HG03095 (cell line): ENCODE measurements around the gene RNF14.

ENCODE experiments used
- ATAC-seq: cut with Tn5 transposase; IDR thresholded peaks from one replicate; pipeline ENCODE4 v1.9.1; 2021; ENCODE audit warnings: moderate library complexity; ENCODE audit not compliant: unreplicated experiment

RNF14 gene

DNA sequence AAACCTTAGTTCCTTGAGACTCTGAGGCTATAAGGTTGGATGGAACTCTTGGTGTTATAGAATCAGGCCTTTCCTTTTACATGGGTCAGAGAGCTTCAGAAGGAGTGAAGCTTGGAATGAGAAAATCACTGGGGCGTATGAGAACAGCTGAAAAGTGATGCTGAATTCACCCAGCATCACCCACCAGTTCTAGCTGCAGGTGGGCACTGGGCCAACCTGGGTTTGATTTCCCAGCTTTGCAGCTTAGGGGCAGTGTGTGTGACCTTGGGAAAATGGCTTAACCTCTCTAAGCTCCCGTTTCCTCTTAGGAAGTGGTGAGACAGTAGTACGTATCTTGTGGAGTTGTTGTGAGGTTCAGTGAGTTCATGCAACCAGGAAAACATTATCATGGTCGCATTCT is 21.6 kb upstream of the RNF14 start:
- ATAC-seq: no peak

DNA sequence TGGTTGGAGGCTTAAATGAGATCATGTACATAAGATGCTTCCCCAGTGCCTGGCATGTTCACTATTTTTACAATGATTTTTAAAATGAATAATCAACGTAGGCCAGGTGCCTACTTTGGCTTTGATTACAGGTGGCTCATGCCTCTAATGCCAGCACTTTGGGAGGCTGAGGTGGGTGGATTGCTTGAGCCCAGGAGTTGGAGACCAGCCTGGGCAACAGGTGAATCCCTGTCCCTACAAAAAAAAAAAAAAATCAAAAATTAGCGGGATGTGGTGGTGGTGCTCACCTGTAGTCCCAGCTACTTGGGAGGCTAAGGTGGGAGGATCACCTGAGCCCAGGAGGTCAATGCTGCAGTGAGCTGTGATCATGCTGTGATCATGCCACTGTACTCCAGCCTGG is 20.1 kb upstream of the RNF14 start:
- ATAC-seq: no peak

DNA sequence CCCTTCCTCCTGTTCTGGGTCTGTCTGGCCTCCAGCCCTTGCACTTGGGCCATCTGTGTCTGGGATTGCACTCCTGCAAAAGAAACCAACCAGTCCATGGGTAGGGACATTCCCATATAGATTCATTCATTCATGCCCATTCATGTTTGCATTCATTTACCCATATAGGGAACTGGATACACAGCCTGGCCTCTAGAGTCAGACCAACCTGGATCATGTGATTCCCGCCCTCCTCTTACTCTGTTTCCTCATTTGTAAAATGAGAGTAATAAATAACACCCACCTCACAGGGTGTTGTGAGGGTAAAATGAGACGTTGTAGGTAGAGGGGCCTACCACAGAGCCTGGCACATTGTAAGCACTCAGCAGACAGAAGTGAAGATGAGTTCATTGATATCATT is 19.4 kb upstream of the RNF14 start:
- no peak for ATAC-seq

DNA sequence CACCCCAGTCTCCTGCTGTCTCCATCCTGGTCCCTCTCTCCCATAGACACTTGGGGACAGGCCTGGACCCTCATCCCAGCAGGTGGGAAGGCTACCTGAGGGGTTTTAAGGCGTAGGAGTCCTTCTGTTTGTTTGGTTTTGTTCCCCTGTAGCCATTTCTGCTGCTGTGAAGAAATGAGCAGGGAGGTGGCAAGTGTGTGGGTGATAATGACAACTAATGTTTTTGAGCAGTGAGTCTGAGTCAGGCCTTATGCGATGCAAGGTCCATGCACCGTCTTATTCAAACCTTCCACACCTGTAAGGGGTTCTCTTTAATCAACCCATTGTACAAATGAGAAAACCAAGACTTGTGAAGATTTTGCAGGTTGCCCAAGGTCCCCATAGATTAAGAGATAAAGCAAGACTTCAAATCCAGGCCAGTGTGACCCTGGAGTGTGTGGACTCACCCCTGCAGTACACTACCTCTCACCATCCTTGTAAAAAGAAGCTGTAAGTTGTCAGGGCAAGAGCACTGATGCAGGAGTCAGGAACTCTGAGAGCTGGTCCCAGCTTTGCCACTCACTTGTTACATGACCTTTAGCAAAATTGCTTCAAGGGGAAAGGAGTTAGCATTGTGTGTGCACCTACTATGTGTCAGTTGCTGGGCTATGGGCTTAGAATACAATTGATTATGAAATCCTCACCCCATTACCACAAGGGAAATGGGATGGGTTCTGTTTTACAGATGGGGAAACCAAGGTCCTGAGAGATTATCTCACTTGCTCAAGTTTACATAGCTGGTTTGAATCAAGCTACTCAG is 18.5 kb upstream of the RNF14 start:
- ATAC-seq: no peak

DNA sequence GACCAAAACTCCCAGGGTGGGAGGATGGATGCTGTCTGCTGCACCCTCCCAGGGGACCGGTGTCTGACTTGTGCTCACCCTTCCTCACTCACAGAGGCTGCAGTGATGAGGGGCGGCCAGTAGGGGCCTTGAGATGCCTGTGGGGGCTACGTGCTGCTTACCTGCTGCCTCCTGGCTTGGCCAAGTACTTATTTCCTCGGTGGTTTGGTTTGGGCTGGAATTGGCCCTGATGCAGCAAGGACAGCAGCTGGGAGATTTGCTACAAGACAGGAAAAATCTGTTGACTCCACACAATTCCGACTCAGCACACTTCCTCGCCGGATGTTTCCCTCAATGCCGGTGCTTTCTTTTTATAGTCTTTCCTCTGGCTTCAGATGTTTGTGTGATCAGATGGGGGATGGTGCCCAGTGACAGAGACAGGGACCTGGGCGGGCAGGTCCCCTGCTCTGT is 17.5 kb upstream of the RNF14 start:
- ATAC-seq: peak; percentile 92

DNA sequence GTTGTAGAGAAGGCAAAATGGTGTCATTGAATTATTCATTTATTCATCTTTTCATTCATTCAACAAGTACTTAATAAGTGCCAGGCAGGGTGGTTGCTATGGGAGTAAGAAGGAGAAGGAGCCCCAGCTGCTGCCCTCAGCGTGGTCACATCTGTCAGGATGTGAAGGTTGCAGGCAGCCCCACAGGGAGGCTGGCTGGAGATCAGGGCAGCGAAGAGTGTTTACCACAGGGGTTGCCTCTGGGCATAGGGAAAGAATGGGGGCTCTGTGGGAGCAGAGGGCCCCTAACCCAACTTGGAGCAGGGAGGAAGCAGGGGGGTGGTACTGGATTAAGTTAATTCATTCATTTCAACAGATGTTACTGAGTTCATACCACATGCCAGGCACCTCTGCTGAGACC is 16.9 kb upstream of the RNF14 start:
- ATAC-seq: no peak

DNA sequence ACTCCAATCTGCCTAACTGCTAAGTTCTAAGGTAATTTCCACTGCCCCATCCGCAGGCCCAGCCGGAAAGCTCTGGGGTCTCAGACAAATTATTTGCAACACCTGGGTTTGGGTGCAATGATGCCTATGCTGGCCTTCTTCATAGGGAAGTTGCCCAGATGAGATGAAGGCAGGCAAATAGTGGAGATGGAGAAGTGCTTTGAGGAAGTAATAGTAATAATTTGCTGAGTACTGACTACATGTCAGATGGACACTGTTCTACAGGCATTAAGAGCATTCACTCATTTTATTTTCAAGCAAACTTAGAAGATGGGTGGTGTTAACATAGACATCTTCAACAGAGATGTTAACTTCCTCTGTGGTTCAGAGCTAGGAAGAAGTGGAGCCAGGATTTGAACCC is 14.7 kb upstream of the RNF14 start:
- no peak for ATAC-seq

DNA sequence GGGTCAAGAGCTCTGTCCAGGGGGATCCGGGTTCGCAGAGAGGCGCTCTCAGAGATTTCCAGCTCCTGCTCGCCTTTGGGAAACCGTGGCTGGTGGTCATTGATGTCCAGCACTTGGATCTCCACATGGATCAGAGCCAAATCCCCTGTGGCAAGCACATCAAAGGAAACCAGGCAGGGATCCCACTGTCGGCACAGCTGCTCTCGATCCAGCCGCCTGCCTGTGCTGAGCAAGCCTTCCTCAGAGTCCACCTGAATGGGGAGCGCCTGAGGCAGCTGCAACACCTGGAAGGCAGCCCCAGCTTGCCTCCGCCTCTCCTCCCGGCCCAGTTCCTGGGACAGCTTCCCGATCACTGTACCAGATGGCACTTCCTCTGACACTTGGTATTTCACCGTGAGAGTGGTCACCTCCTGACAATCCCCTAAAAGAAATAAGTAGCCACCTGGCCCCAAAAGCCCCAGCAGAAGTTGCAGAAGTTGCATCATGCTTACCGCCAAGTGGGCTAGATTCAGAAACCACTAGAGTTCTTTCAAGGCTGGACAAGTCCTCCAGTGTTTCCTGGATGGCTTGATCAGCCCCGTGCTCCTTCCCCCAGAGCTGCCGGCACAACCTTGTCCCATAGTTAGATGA is 11.4 kb upstream of the RNF14 start:
- ATAC-seq: no peak

DNA sequence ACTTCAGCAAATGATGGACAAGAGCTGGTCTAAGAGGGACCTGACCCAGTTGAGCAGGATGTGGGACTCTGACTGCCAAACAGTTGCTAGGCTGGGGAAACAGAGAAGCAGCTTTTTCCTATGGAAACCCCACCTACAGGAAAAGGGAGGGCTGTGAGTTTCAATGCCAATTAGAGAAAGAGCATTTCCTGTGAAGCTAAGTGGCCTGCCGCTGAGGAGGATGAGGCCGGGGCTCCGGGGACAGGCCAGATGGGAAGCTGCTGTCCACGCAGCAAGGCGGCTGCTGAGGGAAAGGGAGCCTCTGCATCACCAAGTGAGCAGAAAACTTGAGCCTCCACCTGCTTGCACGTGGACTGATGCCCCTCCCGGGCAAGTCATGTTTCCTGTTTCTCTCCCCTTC is 10.8 kb upstream of the RNF14 start, which contains the start of gene PCDH12:
PCDH12 (minus strand) TSS at position 90 of the 400 bp plus-strand sequence. CDS start 351 bp downstream, outside the sequence.
- ATAC-seq: no peak

DNA sequence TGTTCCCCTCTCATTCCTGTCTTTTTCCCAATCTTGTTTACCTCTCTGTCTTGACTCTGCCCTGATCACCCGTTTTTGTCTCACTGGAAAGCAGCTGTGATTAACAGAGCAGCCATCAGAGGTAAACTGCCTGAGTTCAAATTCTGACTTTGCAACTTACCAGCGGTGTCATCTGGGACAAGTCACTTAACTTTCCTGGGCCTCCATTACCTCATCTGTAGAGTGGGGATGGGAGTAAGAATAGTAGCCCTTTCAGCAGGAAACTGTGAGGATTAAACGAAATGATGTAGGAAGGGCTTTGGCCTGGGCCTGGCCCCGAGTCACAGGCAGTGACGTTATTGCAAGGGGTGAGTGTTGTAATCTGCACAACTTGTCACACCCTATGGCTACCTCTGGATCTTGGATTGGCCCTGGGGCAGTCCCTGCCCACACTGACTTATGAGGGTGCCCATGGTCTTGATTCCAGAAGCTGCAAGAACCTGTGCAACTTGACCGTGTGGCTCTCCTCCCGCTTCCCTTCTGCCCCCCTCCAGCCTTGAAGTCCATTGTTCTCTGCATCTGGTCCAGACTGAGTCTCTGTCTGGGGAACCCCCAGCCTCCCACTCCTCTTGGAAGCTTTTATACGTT is 10.2 kb upstream of the RNF14 start:
- no peak for ATAC-seq

DNA sequence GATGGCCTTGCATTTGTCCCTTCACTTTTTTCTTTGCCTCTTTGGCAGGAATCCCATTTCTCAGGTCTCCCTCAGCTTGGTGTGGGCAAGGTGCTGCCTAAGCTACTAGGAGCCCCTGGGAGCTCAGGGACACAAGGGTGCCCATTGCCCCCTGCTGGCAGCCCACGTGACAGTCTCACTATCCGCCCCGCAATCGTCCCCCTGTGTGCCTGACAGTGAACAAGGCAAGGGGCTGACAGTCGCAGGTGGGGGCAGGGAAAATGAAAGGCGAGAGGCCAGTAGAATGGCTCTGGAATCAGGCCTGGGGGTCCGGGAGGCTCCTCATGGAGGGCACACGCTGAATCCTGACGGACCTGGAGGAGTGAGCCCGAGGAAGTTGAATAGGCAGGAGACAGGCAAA is 8.9 kb upstream of the RNF14 start:
- ATAC-seq: no peak

DNA sequence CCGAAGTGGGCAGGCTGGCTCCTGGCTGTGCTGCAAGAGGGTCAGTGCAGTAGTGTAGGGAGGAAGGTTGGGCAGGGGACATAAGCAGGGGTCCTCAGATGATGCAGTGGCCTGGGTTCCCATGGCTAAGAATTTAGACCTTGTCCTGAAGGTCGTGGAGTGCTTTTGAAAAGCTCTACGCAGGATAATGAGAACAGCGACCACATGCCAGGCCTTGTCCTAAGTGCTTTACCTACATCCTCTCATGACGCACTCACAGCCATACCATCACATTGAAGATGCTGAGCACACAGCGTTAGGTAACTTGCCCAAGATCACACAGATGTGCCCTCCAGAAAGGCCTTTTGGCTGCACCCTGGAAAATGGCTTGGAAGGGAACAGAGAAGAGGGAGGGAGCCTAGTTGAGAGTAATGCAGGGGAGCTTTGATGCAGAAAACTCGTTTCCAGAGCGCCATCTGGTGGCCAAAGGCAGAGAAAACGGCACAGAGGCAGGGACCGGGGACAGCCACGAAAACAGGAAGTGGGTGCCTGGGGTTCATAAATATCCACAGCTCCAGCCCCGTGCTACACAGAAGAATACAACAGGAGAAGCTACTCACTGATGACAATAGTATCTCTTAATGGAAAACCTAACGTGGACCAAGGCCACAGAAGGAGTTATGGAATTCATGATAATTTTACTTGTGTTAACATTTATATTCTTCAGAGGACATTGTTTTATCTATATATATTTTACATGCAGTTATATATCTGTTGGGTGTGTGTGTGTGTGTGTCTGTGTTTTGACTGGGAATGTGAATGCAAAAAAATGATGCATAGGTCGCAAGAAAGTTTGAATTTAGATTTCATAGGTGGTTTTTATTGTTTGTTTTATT is 8.2 kb upstream of the RNF14 start:
- peak; percentile 90 for ATAC-seq

DNA sequence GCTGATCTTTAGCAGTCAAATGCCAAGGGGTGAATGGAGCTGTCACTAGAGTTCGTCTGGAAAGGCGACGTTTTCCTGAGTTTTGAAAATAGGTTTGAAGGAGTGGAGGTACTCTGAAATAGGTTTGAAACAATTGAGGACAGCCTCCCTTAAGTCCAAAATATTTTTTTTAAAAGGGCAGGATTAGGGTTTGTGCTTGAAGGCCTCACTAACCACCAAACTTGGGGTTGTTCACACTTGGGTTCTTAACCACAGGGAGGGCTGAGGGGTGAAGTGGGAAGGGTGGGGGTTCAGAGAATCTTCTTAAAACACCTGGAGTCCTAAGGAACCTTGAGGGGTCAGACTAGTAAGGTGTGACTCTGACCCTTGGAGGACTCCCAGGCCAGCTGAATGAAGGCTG is 7.4 kb upstream of the RNF14 start:
- no peak for ATAC-seq

DNA sequence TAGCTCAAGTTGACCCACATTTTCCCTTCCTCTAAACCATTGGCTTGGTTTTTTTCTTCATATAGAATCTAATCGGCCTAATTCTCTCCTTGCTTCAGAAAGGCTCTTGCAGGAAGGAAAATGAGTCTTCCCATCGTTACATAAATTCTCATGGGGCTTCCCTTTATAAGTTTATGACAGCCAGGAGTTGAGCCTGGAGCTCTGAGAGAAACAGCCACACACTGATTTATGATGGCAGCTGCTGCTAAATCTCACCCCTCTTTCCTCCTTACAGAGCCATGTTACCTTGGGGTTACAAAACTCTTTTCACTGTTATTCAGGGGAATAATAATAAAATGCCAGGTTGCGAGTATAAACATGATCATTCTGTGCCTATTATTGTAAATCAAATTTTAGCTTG is 5.2 kb upstream of the RNF14 start:
- ATAC-seq: no peak

DNA sequence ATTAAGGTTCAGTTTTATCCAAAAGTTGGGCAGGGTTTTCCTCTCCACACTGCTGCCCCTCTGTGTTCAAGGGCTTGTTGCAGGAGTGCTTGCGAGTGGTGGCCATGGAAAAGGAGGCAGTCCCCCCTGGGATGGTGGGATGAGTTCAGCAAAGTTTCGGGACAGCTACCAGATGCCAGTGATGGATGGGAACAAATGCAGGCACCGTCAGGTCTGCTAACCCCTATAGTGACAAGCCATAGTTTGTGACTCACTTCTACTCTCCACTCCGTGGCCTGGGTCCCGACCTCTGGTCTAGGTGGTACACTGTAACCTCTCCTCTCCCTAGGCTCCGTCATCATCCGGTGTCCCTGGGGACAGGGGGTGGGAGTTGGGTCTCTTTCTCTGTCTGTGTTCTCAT is 3.8 kb upstream of the RNF14 start:
- ATAC-seq: no peak

DNA sequence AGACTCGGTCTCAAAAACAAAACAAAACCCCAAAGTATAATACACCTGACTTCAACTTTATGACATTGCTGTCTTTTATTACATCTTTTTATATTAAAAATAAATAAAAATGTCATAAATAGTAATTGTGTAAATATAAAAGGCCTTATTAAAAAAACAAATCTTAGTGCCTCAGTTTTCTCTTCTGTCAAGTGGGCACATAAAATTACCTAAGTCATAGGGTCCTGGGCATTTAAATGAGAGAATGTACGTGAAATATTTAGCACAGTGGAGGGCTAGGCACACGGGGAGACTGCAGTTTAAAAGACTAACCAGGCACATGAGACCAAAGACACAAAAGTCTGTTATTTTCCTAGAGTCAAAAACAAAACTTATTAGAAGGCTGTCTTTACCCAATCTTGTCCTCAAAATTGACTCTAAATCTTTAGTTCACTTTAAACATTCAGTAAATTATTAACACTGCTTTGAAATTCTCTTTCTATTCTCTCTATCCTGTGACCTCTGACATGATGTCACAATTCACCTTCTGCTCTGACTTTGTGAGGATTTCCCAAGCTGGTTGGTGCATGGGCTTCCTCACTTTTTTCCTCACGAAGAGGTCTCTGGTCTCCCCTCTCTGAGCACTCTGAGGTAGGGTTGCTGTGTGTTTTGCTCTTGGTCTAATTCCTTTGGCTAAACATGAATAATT is 2.5 kb upstream of the RNF14 start:
- no peak for ATAC-seq

DNA sequence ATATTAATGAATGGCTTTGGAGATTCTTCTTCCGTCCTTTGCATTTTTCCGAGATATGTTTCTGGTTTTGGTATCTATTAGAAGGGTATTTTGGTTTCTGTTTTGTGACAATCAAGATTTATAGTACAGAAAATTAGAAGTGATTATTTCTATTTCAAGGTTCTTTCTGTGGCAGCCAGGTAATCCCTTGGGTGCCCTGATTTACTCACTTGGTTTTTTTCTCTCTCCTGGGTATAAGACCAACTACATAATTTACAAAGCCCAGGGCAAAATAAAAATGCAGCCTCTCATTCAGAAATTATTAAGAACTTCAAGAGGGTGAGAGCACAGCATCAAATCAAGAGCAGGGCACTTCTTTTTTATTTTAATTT is 2.0 kb upstream of the RNF14 start:
- ATAC-seq: no peak

DNA sequence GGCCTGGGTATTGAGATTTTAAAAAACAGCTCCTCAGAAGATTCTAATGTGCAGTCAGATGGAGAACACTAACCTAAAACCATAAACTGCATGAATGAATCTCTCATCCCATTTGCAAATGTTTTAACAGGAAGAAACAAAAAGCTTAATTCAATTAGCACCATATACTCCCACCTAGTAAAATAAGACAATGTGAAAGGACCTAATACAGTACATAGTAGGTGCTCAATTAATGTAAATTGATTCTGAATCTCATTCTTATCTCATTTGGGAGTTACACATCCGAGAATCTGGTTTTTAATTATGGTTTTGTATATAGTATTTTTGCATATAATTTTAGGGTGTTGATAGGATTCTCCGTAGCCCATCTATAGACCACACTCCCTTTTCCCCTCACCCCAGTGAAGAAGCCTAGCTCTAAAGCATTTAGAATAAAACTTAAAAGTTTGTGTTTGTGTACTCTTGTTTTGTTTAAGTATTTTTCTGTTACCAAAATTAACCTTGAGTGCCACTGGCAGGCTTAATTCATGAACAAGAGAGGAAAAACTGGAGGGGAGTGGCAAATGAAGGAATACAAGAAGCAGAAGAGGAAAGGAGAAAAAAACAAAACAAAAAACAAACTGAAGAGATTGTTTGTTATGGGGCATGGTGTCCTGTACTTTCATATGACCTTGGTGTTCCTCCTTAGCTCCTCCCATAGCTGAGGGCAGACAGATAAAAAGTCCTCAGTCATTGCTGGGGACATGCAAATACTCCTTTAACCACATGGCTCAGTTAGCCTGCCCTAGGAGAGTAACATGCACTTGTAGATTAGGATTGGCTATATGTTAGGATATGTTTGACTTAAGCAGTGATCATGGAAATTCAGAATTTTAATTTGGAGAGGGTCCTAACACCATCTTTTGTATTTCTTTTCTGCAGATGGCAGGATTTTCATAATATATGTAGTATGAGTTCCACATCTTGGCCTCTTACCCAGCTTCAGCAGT is 1.2 kb downstream of the RNF14 start:
- ATAC-seq: peak; percentile 49

DNA sequence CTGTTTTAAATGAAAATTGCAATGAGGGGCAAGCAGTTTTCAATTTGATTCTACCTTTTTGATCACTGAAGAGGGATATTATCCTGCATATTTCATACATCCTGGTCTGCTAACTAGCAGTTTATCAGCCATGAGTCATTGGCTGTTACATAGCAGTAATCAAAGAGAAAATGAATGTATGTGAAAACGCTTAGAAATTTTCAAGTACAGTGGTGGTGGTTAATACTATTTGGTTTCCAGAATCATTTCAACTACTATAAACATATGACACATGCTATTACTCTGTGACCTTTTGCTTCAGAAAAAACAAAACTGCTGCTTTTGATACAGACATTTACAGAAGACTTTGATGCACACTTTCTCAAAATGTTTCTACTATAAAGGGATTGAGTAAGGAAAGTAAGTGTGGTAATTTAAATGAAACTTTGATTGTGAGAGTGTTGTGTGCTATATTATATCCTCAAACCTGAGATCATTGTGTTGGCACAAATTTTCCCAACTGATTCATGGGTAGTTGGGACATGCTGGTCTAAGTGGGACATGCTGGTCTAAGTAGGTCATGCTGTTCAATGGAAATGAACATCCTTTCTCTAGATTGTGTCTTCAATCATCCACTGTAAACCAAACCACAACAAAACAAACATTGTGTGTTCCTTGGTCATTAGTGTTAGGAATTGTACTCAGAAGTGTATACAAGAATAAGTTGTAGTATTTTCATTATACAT is 5.1 kb downstream of the RNF14 start:
- no peak for ATAC-seq
